Esophagus muscularis mucosa (tissue), 4 donors: ENCODE data around the gene PSMB3. TPM values are rescaled to one million over a fixed set of nuclear protein-coding genes. Genes with fewer than 3 reads are reported as not detected.

Experiments
- DNase-seq: peaks from one replicate; pipeline ENCODE4 v3.0.0-alpha.2; 2017; ENCODE audit errors: extremely low spot score
- H3K27ac ChIP-seq, 4 donors: fragments of 200-600 bp; sonication (generic); replicated peaks in 1 of 4; 1 replicate in 3 of 4; 2 replicates in 1 of 4; pipeline ENCODE4 v1.5.1; 2016 to 2019; ENCODE audit warnings: mild to moderate bottlenecking in 1 of 4
- H3K27me3 ChIP-seq, 4 donors: fragments of 200-600 bp; sonication (generic); one replicate each; pipeline versions ENCODE4 v1.5.1 to v1.6.0; 2016 to 2019
- H3K36me3 ChIP-seq, 4 donors: fragments of 200-600 bp; sonication (generic); one replicate each; pipeline ENCODE4 v1.5.1; 2016 to 2019
- H3K4me1 ChIP-seq, 4 donors: fragments of 200-600 bp; sonication (generic); one replicate each; pipeline ENCODE4 v1.5.1; 2016 to 2019
- H3K4me3 ChIP-seq, 4 donors: fragments of 200-600 bp; sonication (generic); 1 replicate in 2 of 4; 2 replicates in 2 of 4; pipeline ENCODE4 v1.5.1; 2016 to 2019; ENCODE audit warnings: mild to moderate bottlenecking in 4 of 4, moderate library complexity in 1 of 4
- H3K9me3 ChIP-seq, 4 donors: fragments of 200-600 bp; sonication (generic); 1 replicate in 3 of 4; 2 replicates in 1 of 4; pipeline ENCODE4 v1.5.1; 2016 to 2019
- CTCF ChIP-seq, 3 experiments: fragments of 200-600 bp in 2 of 3; fragments of 450-650 bp in 1 of 3; sonication (generic) in 2 of 3; IDR thresholded peaks; one replicate each; pipeline ENCODE4 v1.5.1; 2017 to 2019; ENCODE audit warnings: antibody characterized with exemption in 3 of 3, mild to moderate bottlenecking in 2 of 3, moderate library complexity in 1 of 3
- EP300 ChIP-seq: sonication (generic); formaldehyde crosslinking; IDR thresholded peaks from one replicate; pipeline ENCODE4 v1.6.1; 2017; ENCODE audit warnings: antibody characterized with exemption
- POLR2A ChIP-seq: fragments of 450-650 bp; IDR thresholded peaks from one replicate; pipeline ENCODE4 v1.6.1; 2017; ENCODE audit warnings: antibody characterized with exemption, moderate library complexity, mild to moderate bottlenecking, low read depth
- POLR2AphosphoS5 ChIP-seq, 2 donors: sonication (generic); formaldehyde crosslinking; IDR thresholded peaks; one replicate each; pipeline ENCODE4 v1.6.1; 2017; ENCODE audit warnings: antibody characterized with exemption in 2 of 2
- WGBS: methylation state at CpG from one replicate; pipeline ENCODE4 v1.1.5; 2018; 5-methylcytosine and 5-hydroxymethylcytosine counted together
- intact Hi-C: fragments of 100-400 bp; cut with DNase I; formaldehyde crosslinking; loops from one replicate; pipeline ENCODE4 v1.15.1; 2023
- small RNA-seq, 3 donors: library from RNA; depleted of rRNA; stranded (forward); fragments of <200 nt; gene quantifications; one replicate each; pipeline ENCODE3, GENCODE V24; 2016
- total RNA-seq, 4 donors: library from RNA; depleted of rRNA; stranded (reverse); fragments of >200 nt; gene quantifications; one replicate each; pipeline versions ENCODE4 v1.1.0 to v1.2.1, GENCODE V29; 2016

PSMB3 gene
- total RNA-seq, 4 donors from 2014 or later = 122 to 158 (median 137) TPM

- peaks cover 39 to 54% (median 45%) of the 10 kb centered on the region in 4 donors for H3K36me3 ChIP-seq
- peak overlapping the region; percentile 78 to 95 (median 92) for H3K4me3 ChIP-seq
- WGBS = 19% methylated on average over 14 of the region's 14 CpGs
- no peak for TF ChIP-seq POLR2AphosphoS5 (IDR thresholded peaks at IDR 0.05)
- no peak for TF ChIP-seq CTCF (IDR thresholded peaks at IDR 0.05)
- TF ChIP-seq EP300 = no peak
- no peak for TF ChIP-seq POLR2A
- H3K9me3 ChIP-seq = no peaks in the 10 kb centered on the region
- H3K27me3 ChIP-seq = no peaks in the 10 kb centered on the region
- H3K4me1 ChIP-seq = peaks cover 29 to 42% (median 41%) of the 10 kb centered on the region in 4 donors
- H3K27ac ChIP-seq = peak overlapping the region; percentile 97 to 100 (median 98)
- no peak for DNase-seq
- intact Hi-C loops = no loop called here
Measured at GRCh38 chr17:38800237-38800760, 47.8 kb downstream of the PSMB3 start.

DNA sequence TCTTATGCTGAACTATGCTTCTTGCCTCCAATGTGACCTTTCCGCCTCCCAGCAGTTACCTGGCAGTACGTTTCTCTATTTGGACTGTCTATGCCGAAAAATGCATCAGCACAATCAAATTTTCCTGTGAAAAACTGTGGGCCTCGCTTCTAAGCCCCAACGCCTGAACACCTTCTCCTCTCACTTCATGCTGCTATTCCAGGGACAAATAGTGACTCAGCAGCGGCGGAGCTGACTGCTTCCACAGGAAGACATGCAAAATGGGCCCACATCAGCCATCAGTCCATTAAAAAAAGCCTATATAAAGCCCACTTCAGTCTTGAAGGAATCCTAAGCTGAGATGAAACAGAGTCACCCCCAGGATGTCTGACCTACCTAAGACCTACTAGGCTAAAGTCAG is 57.3 kb downstream of the PSMB3 start:
- intact Hi-C loops = no loop called here
- WGBS = 82% methylated on average over 7 of the region's 7 CpGs
- H3K4me1 ChIP-seq = no peaks in the 10 kb centered on the region

More for the DNA sequence above, 57.3 kb downstream of the PSMB3 start:
- no peak for DNase-seq
- no peak for TF ChIP-seq POLR2AphosphoS5 (IDR thresholded peaks at IDR 0.05)
- TF ChIP-seq CTCF (IDR thresholded peaks at IDR 0.05) = no peak
- TF ChIP-seq EP300 = no peak
- TF ChIP-seq POLR2A = no peak
- no peak overlapping the region for H3K4me3 ChIP-seq
- H3K9me3 ChIP-seq = no peaks in the 10 kb centered on the region
- H3K27ac ChIP-seq = no peak overlapping the region
- peaks cover 86 to 100% (median 95%) of the 10 kb centered on the region in 4 donors for H3K36me3 ChIP-seq
- no peaks in the 10 kb centered on the region for H3K27me3 ChIP-seq

Small RNAs within 50 kb of the gene (small RNA-seq; reads per million reads assigned to genes)
- 0 reads per million in 3 donors for gene MIR4726
- 3.3 to 11.2 (median 4.0) reads per million in 3 donors for gene RNA5SP440
- 0 reads per million in 3 donors for gene RNU6-866P

Other genes starting within 250 kb of the PSMB3 start
- 1 to 10 TPM; 1.2 to 2.7 (median 2.3) TPM for gene SRCIN1, start 146.8 kb upstream of the PSMB3 start, total RNA-seq
- gene EPOP, start 77.8 kb upstream of the PSMB3 start, total RNA-seq = 1 to 10 TPM in 3 of 4 donors, under 1 TPM in 1; 0.42 to 7.3 (median 2.7) TPM
- gene MLLT6, start 47.5 kb upstream of the PSMB3 start, total RNA-seq = 10 to 100 TPM; 62.7 to 83.6 (median 73.0) TPM
- 10 to 100 TPM; 10.1 to 18.5 (median 18.0) TPM for gene CISD3, start 22.4 kb upstream of the PSMB3 start, total RNA-seq
- gene PCGF2, start 4.4 kb upstream of the PSMB3 start, total RNA-seq = 10 to 100 TPM; 10.3 to 15.7 (median 12.4) TPM
- 10 to 100 TPM; 39.5 to 72.1 (median 53.2) TPM for gene PIP4K2B, start 46.8 kb downstream of the PSMB3 start, total RNA-seq
- gene CWC25, start 72.6 kb downstream of the PSMB3 start, total RNA-seq = 10 to 100 TPM; 16.5 to 27.8 (median 19.6) TPM
- 1,000 to 10,000 TPM in 2 of 4 donors, 100 to 1,000 TPM in 2; 721 to 1,711 (median 1,283) TPM for gene RPL23, start 101.0 kb downstream of the PSMB3 start, total RNA-seq
- 100 to 1,000 TPM in 1 of 4 donors, 10 to 100 TPM in 3; 46.9 to 102 (median 74.7) TPM for gene LASP1, start 117.3 kb downstream of the PSMB3 start, total RNA-seq
- gene FBXO47, start 214.7 kb downstream of the PSMB3 start, total RNA-seq = under 1 TPM in 1 of 4 donors, not detected in 3; 0.26 TPM